Esophagus mucosa (tissue), 1 donor: ENCODE data around the gene COL20A1. TPM values are rescaled to one million over a fixed set of nuclear protein-coding genes. Genes with fewer than 3 reads are reported as not detected.

Experiments
- ATAC-seq: fragments of 200-7000 bp; cut with Tn5 transposase; one replicate; pipeline ENCODE4 v1.9.1; 2020
- total RNA-seq: library from RNA; stranded (reverse); gene quantifications from one replicate; pipeline ENCODE4 v1.2.4, GENCODE V29; 2023
- donor health status: DM: yes; HTN: yes; CAD: no.

Gene COL20A1
- total RNA-seq, 1 donor from 2014 or later, result not detected

GRCh38 chr20:63278661-63279060 is 14.3 kb upstream of the COL20A1 start:
- no peak for ATAC-seq

- ATAC-seq, result no peak
Observed at GRCh38 chr20:63279931-63280330, 13.1 kb upstream of the COL20A1 start.

GRCh38 chr20:63280371-63280770 is 12.6 kb upstream of the COL20A1 start:
- ATAC-seq, result no peak

- ATAC-seq, result peak; percentile 11
Observed at GRCh38 chr20:63280929-63281545, 11.9 kb upstream of the COL20A1 start.

GRCh38 chr20:63281742-63282665 is 11.0 kb upstream of the COL20A1 start:
- no peak for ATAC-seq

- no peak for ATAC-seq
Observed at GRCh38 chr20:63282946-63283345, 10.0 kb upstream of the COL20A1 start.

GRCh38 chr20:63283397-63284082 is 9.4 kb upstream of the COL20A1 start:
- ATAC-seq, result no peak

- no peak for ATAC-seq
Observed at GRCh38 chr20:63284083-63284440, 8.9 kb upstream of the COL20A1 start.

- ATAC-seq, result no peak
Observed at GRCh38 chr20:63284544-63284949, 8.4 kb upstream of the COL20A1 start.

GRCh38 chr20:63284981-63285524 is 7.9 kb upstream of the COL20A1 start:
- no peak for ATAC-seq

- ATAC-seq, result no peak
Observed at GRCh38 chr20:63285636-63286615, 7.1 kb upstream of the COL20A1 start.

- no peak for ATAC-seq
Observed at GRCh38 chr20:63286781-63287696, 5.9 kb upstream of the COL20A1 start.

GRCh38 chr20:63287697-63288580 is 5.0 kb upstream of the COL20A1 start:
- no peak for ATAC-seq

GRCh38 chr20:63288581-63289251 is 4.3 kb upstream of the COL20A1 start:
- ATAC-seq, result no peak

GRCh38 chr20:63289311-63290135 is 3.5 kb upstream of the COL20A1 start:
- no peak for ATAC-seq

- no peak for ATAC-seq
Observed at GRCh38 chr20:63290136-63290676, 2.8 kb upstream of the COL20A1 start.

- ATAC-seq, result peak; percentile 64
Observed at GRCh38 chr20:63290677-63291472, 2.1 kb upstream of the COL20A1 start.
